GM12878 (cell line): ENCODE results near the gene ACP4. TPM values are rescaled to one million over a fixed set of nuclear protein-coding genes. Genes with fewer than 3 reads are reported as not detected.

Experiments
- ATAC-seq: fragments of 200-7000 bp; cut with Tn5 transposase; 3 replicates; pipeline ENCODE4 v1.9.1; 2020; ENCODE audit warnings: mild to moderate bottlenecking, moderate library complexity
- BruUV-seq: library from RNA; stranded (reverse); fragments of 400-500 nt; replicated peaks from 2 replicates; lab custom pipeline; 2021; lab: Mats Ljungman, UMichigan
- CTCF ChIA-PET: fragments of 300-600 bp; sonication (Branson Sonifier 250); formaldehyde crosslinking; extraction: SDS; loops from one replicate; lab custom pipeline; 2021; ENCODE audit warnings: inconsistent platforms; lab: Yijun Ruan, JAX
- POLR2A ChIA-PET: fragments of 350-600 bp; formaldehyde crosslinking; extraction: SDS; loops from one replicate; lab custom pipeline; 2021; ENCODE audit warnings: inconsistent platforms; lab: Charles Lee
- RAD21 ChIA-PET: fragments of 300-600 bp; sonication (Branson Sonifier 250); formaldehyde crosslinking; loops from one replicate; lab custom pipeline; 2023; ENCODE audit warnings: antibody characterized with exemption; ENCODE audit not compliant: unreplicated experiment; lab: Charles Lee
- SMC1A ChIA-PET: fragments of 300-600 bp; sonication (Branson Sonifier 250); formaldehyde crosslinking; loops from one replicate; lab custom pipeline; 2023; ENCODE audit not compliant: unreplicated experiment, uncharacterized antibody; lab: Charles Lee
- DNase-seq: peaks from one replicate; pipeline ENCODE4 v3.0.0-alpha.2; 2011; ENCODE audit warnings: low read depth, low spot score
- FAIRE-seq: peaks from 3 replicates; lab custom pipeline; 2011; peaks lifted over from hg19 to GRCh38; lab: Jason Lieb, UNC
- H2AFZ ChIP-seq: 2 replicates; pipeline ENCODE4 v1.6.0; 2011; ENCODE audit warnings: low read depth, low read length, control low read depth; ENCODE audit not compliant: control insufficient read depth
- H3K27ac ChIP-seq: 2 replicates; pipeline ENCODE4 v1.5.1; 2011; ENCODE audit warnings: control low read depth; ENCODE audit not compliant: control insufficient read depth, insufficient read depth
- H3K27me3 ChIP-seq, 2 experiments: replicated peaks in 1 of 2; 2 replicates each; pipeline versions ENCODE4 v1.6.0 to v1.6.1; 2011; ENCODE audit warnings: low read length in 1 of 2; ENCODE audit not compliant: control insufficient read depth in 2 of 2, insufficient read depth in 2 of 2
- H3K36me3 ChIP-seq, 2 experiments: 2 replicates each; pipeline ENCODE4 v1.5.1; 2011; ENCODE audit warnings: low read length in 1 of 2; ENCODE audit not compliant: control insufficient read depth in 2 of 2, insufficient read depth in 2 of 2
- H3K4me1 ChIP-seq: 2 replicates; pipeline ENCODE4 v1.6.1; 2011; ENCODE audit warnings: mild to moderate bottlenecking, low read length, moderate library complexity, mixed read lengths; ENCODE audit not compliant: control insufficient read depth, insufficient read depth
- H3K4me2 ChIP-seq: 2 replicates; pipeline ENCODE4 v1.6.0; 2011; ENCODE audit warnings: control low read depth; ENCODE audit not compliant: control insufficient read depth, insufficient read depth
- H3K4me3 ChIP-seq: fragments of 200-600 bp; sonication (generic); 2 replicates; pipeline ENCODE4 v1.5.1; 2016
- H3K79me2 ChIP-seq: 2 replicates; pipeline ENCODE4 v1.6.0; 2011; ENCODE audit warnings: low read length; ENCODE audit not compliant: control insufficient read depth, insufficient read depth
- H3K9ac ChIP-seq: 2 replicates; pipeline ENCODE4 v1.8.0; 2011; ENCODE audit warnings: low read length, control low read depth, mixed read lengths; ENCODE audit not compliant: control insufficient read depth, insufficient read depth
- H3K9me3 ChIP-seq: replicated peaks from 3 replicates; pipeline ENCODE4 v1.5.1; 2011; ENCODE audit warnings: mild to moderate bottlenecking, low read length; ENCODE audit not compliant: control insufficient read depth, insufficient read depth
- H4K20me1 ChIP-seq: 2 replicates; pipeline ENCODE4 v1.6.0; 2011; ENCODE audit not compliant: control insufficient read depth, insufficient read depth
- SREBF1 ChIP-seq: IDR thresholded peaks from 2 replicates; pipeline ENCODE4 v1.6.1; 2012; ENCODE audit warnings: mild to moderate bottlenecking, low read length
- TAF1 ChIP-seq: IDR thresholded peaks from 2 replicates; pipeline ENCODE4 v1.6.1; 2011; ENCODE audit warnings: mild to moderate bottlenecking, low read depth, low read length, borderline replicate concordance
- TARDBP ChIP-seq: IDR thresholded peaks from 2 replicates; pipeline ENCODE4 v1.6.1; 2016; ENCODE audit warnings: borderline replicate concordance
- ZBTB4 ChIP-seq: fragments of 450-650 bp; formaldehyde crosslinking; IDR thresholded peaks from 2 replicates; pipeline ENCODE4 v1.4.0; 2022; ENCODE audit warnings: mild to moderate bottlenecking, moderate library complexity
- WGBS: methylation state at CpG from one replicate; pipeline ENCODE4 v1.1.6; 2016; ENCODE audit warnings: low lambda C conversion rate; ENCODE audit not compliant: insufficient replicate concordance, insufficient coverage; ENCODE audit errors: missing lambda C conversion rate; 5-methylcytosine and 5-hydroxymethylcytosine counted together
- in situ Hi-C: fragments of 300-500 bp; cut with MboI; formaldehyde crosslinking; loops from 9 replicates; pipeline ENCODE4 v1.14.3; 2018; ENCODE audit warnings: mixed read lengths
- intact Hi-C: fragments of 100-400 bp; cut with micrococcal nuclease; formaldehyde crosslinking; loops from one replicate; pipeline ENCODE4 v1.14.2; 2022; ENCODE audit not compliant: unreplicated experiment
- polyA plus RNA-seq, 11 experiments: library from polyadenylated mRNA; depleted of rRNA in 4 of 11; unstranded in 6 of 11; stranded (reverse) in 5 of 11; fragments of >200 nt; fragmentation: Nextera tagmentation in 4 of 11; fragmentation: Illumina TruSeq in 1 of 11; extraction: Ambion mirVana in 4 of 11; extraction: Trizol in 1 of 11; gene quantifications; 1 replicate in 1 of 11; 2 replicates in 10 of 11; pipeline versions ENCODE4 v1.2.1 to v1.2.3, GENCODE V29; 2011 to 2016; ENCODE audit warnings: inconsistent platforms in 2 of 11, missing spikeins in 2 of 11, low read depth in 1 of 11
- total RNA-seq, 4 experiments: library from RNA; depleted of rRNA in 3 of 4; stranded (reverse); fragments of >200 nt in 3 of 4; fragmentation: Illumina TruSeq in 1 of 4; extraction: Trizol in 1 of 4; gene quantifications; 2 replicates each; pipeline versions ENCODE4 v1.2.1 to v1.2.3, GENCODE V29; 2013 to 2021

ACP4 gene
- total and polyA plus RNA-seq, 10 of the 15 experiments (the other 5 are each of a cell fraction or from before 2014, with no cell fraction given) = not detected

DNA sequence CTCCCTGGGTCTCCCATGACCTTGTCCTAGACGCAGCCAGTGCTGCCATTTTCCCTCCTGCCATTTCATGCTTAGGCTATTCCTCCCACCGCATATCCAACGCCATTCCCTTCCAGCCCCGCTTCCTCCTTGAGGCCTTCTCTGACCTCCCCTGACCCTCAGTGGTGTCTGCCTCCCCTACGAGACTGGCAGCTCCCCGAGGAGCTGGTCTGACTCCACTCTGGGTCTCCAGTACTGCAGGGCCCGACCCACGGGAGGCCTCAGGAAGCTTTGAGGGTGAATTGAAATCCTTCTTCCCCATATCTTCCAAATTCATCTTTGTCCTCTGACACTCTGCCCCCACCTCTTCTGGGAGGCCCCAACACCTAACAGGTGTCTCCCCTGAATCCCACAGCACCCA is 42.5 kb downstream of the ACP4 start:
- intact Hi-C loops (no loop called here), in situ Hi-C loops (no loop called here)
- CTCF ChIA-PET = interaction anchor here (1.1 kb wide), 1 partner anchor 13 kb away, joined by 3 read pairs; no protein-coding TSS in a partner anchor
- ATAC-seq = no peak
- 48% methylated on average over 8 of the region's 8 CpGs for WGBS
- no peaks in the 10 kb centered on the region for H3K36me3 ChIP-seq
- SMC1A ChIA-PET = no interaction called here
- H3K4me3 ChIP-seq = no peak overlapping the region
- POLR2A ChIA-PET = no interaction called here
- H4K20me1 ChIP-seq = no peaks in the 10 kb centered on the region
- no peaks in the 10 kb centered on the region for H3K79me2 ChIP-seq
- TF ChIP-seq ZBTB4 (CRISPR knock-in tag) (no peak), SREBF1 (no peak), TARDBP (no peak), TAF1 (no peak)
- H3K4me1 ChIP-seq = peaks cover 5% of the 10 kb centered on the region; the same call in 1 of the 2 replicates
- H3K9ac ChIP-seq = no peak overlapping the region
- H2AFZ ChIP-seq = no peak overlapping the region
- no peaks in the 10 kb centered on the region for H3K27me3 ChIP-seq
- no TSS peak for BruUV-seq
- RAD21 ChIA-PET = no interaction called here
- no peak for FAIRE-seq
- no peak overlapping the region for H3K27ac ChIP-seq
- H3K9me3 ChIP-seq = no peaks in the 10 kb centered on the region
- DNase-seq = no peak
- no peak overlapping the region for H3K4me2 ChIP-seq
